Suprapubic skin (tissue), 4 donors: ENCODE results near the gene TPH1.

Experiments
- POLR2A ChIP-seq, 2 donors: fragments of 450-650 bp; IDR thresholded peaks; one replicate each; pipeline ENCODE4 v1.6.1; 2017; ENCODE audit warnings: antibody characterized with exemption in 2 of 2, mild to moderate bottlenecking in 2 of 2, moderate library complexity in 2 of 2
- POLR2AphosphoS5 ChIP-seq, 3 donors: sonication (generic); formaldehyde crosslinking; IDR thresholded peaks; one replicate each; pipeline ENCODE4 v1.6.1; 2017; ENCODE audit warnings: antibody characterized with exemption in 3 of 3
- TF ChIP-seq, protein P1 (sequence below), 2 donors: fragments of 200-600 bp in 1 of 2; fragments of 450-650 bp in 1 of 2; sonication (generic) in 1 of 2; IDR thresholded peaks; one replicate each; pipeline ENCODE4 v1.5.1; 2016 to 2019; ENCODE audit warnings: antibody characterized with exemption in 2 of 2, mild to moderate bottlenecking in 1 of 2, moderate library complexity in 1 of 2

DNA sequence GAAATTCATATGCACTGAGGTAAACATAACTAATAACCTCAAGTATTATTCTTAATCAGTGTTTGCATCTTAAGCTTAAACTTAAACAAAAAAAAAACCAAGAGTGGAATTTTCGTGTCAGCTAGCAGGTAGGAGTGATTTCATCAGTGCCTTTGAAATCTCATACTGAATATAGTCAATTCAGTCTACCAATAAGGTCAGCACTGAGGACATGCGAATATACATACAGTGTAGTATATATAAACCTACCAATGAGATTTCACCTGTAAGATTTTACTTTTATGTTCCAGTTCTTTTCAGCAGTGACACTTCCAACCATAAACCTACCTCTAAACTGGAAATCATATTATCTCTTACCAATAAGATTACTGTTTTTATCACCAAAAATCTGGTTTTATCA is 32.8 kb upstream of the TPH1 start:
- TF ChIP-seq POLR2A (IDR thresholded peaks at IDR 0.05) (no peak), POLR2AphosphoS5 (IDR thresholded peaks at IDR 0.05) (no peak)
- TF ChIP-seq, protein P1, sequence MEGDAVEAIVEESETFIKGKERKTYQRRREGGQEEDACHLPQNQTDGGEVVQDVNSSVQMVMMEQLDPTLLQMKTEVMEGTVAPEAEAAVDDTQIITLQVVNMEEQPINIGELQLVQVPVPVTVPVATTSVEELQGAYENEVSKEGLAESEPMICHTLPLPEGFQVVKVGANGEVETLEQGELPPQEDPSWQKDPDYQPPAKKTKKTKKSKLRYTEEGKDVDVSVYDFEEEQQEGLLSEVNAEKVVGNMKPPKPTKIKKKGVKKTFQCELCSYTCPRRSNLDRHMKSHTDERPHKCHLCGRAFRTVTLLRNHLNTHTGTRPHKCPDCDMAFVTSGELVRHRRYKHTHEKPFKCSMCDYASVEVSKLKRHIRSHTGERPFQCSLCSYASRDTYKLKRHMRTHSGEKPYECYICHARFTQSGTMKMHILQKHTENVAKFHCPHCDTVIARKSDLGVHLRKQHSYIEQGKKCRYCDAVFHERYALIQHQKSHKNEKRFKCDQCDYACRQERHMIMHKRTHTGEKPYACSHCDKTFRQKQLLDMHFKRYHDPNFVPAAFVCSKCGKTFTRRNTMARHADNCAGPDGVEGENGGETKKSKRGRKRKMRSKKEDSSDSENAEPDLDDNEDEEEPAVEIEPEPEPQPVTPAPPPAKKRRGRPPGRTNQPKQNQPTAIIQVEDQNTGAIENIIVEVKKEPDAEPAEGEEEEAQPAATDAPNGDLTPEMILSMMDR (IDR thresholded peaks at IDR 0.05): no peak
